NCI-H526 (cell line): ENCODE measurements around the gene SLC16A8.
"Not testable (repeated sequence)": the region's sequence is repeated elsewhere in the genome, so short reads cannot be mapped to it uniquely, and the experiment has no call there.

Source experiments
- DNase-seq, 2 experiments: peaks; one replicate each; lab custom pipeline; 2025; lab: John Stamatoyannopoulos, UW

SLC16A8 gene

DNA sequence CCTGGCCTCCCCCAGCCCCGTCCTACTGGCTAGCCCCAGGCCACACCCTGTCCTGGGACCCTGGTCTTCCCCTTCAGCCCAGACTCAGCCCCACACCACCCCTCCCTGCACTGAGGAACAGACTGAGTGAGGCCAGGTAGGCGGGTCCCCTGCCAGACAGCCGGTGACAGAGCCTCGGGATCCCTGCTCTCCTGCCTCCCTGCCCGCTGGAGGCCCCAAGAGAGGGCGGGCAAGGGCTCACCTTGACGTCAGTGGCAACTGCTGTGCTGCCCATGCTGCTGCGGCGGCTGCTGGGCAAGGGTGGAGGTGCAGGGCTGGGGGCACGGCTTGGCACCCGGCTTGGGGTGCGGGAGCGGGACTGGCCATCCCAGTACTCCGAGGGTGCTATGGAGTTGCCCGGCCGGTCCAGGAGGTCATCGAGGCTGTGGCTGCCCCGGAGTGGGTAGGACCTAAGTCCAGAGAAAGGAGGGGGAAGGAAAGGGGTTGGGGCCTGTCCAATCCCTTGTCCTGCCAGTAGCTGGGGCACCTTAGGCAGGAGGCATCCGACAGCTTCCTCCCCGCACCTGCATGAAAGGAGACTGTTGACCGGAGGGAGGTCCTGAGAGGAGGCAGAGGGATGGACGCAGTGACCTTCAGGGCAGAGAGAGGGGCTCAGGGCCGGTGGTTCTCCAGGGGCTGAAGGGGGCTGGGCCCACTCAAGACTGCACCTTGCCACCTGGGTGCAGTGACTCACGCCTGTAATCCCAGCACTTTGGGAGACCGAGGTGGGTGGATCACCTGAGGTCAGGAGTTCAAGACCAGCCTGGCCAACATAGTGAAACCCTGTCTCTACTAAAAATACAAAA lies 2.2 kb upstream of the SLC16A8 start:
- DNase-seq: no peak

DNA sequence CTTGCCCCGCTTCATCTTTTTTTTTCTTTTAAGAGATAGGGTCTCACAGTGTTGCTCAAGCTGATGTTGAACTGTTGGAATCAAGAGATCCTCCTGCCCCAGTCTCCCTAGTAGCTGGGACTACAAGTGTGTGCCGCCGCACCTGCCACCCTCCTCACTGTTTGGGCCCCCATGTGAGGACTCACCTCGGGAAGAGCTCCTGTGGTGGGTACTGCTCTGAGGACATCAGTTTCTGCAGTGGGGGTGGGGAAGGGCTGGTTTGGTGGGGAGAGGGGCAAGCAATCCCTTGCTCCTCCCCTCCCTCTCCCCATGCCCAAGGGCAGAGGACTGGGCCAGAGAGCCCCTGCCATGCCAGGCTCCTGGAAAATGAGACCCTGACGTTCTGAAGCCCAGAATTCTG lies 1.5 kb upstream of the SLC16A8 start:
- no peak for DNase-seq

- no peak for DNase-seq
These were observed 1.1 kb upstream of the SLC16A8 start for GRCh38 chr22:38085056-38085455.

- DNase-seq: no peak
These were observed 836 bp downstream of the SLC16A8 start for GRCh38 chr22:38082986-38083710.

DNA sequence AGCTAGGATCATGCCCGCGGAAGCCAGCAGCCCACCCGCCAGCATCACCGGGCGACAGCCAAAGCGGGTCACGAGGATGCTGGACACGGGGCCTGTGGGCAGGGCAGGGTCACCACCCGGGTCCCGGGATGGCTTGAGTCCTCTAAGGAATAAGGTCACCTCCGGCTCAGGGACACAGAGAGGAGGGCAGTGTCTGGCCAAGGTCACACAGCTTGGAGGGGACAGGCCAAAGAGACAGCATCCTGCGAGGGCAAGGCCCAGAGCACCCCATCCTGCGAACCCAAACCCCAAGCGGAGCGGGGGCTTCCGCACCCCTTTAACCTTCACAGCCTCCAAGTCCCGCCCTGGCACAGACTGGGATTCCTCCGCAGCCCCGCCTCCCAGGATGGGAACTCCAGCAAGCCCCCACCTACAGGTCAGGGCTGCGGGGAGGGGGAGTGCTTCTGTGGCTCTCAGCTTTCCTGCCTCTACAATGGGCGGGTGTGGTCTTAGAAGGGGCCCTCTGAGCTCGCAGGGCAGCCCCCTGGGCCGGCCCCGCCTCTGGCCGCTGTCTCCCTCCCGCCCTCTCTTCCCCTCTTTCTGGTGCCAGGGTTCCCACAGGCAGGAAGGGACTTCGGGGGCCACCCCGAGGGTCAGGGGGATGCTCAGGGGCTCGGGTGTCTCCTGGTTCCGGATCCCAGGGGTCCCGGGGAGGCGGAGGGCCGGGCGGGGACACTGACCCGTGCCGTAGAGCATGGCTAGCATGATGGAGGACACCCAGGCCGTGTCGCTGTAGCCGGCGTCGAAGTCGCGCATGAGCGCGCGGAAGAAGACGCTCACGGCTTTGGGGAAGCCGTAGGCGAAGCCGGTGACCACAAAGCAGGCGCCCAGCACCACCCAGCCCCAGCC lies 1.8 kb downstream of the SLC16A8 start:
- DNase-seq: no peak

DNA sequence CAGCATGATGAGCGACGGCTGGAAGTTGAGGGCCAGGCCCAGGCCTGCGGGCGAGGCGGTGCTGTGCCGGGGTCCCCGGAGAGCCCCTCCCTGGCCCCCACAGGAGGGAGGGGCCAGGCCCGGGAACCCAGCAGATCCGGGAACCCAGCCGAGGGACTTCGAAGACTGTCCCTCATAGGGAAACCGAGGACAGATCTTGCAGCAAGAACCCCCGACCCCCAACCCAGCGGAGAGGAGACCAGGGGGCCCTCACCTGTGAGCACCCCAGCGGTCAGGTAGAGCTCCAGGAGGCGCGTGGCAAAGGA lies 2.4 kb downstream of the SLC16A8 start:
- DNase-seq: no peak

DNA sequence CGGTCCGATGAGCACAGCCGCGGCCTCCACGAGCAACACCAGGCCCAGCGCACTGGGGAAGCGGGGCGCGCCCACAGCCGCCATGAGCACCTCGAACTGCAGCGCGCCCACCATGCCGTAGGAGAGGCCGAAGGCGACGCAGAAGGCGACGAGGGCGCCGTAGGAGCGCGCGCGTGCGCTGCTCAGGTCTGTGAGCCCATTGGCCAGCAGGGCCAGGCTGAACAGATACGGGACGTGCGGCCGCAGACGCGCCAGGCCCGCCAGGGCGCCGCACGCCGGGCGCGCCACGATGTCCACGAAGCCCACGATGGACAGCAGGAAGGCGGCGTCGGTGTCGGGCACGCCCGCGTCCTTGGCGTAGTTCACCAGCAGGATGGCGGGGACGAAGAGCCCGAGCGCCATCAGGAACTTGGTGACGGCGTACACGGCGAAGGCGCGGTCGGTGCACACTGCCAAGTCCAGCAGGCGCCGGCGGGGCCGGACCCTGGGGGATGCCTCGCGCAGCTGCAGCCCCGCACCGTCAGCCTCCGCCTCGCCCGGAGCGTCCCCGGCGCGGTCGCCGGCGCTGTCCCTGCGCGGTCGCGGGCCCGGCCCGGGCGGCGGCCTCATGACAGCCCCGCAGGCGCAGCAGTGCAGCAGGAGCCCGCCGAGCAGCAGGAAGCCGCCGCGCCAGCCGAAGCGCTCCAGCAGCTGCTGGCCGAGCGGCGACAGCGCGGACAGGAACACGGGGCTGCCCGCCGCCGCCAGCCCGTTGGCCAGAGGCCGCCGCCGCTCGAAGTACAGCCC lies 2.9 kb downstream of the SLC16A8 start:
- peak in 1 of 2 experiments; percentile 44 for DNase-seq

DNA sequence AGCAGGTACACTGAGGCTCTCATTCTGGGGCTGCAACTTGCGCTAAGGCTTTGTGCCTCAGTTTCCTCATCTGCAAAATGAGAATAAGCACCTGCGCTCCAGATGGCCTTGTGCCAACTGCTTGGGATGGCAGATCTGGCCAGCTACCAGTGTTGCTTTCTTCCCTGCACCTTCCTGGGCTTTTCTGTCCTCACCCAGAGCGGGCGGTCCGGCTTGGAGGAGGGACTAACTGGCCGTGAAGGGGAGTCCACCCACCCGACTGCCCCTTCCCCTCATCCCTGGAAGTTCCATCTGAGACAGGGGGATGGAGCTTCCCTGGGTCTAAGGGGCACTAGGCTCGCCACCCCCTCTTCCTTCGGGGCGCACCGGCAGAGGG lies 3.5 kb downstream of the SLC16A8 start:
- no peak for DNase-seq

DNA sequence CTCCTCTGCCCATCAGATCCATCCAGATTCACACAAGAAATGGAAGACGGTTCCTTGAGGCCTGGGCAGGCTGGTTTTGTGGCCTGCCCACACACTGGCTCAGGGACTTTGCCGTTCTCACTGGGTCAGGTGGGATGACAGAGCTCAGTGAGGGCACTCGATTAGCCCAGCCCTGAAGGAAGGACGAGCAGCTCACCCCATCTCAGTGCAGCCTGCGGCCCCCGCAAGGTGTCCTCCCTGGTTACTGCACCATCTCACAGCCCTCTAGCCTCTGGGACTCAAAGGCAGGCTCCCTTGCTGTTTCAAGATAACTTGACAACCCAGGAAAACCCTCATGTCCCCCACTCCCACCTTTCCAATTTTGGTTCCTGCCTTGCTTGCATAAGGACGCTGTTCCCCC lies 4.2 kb downstream of the SLC16A8 start:
- no peak for DNase-seq

DNA sequence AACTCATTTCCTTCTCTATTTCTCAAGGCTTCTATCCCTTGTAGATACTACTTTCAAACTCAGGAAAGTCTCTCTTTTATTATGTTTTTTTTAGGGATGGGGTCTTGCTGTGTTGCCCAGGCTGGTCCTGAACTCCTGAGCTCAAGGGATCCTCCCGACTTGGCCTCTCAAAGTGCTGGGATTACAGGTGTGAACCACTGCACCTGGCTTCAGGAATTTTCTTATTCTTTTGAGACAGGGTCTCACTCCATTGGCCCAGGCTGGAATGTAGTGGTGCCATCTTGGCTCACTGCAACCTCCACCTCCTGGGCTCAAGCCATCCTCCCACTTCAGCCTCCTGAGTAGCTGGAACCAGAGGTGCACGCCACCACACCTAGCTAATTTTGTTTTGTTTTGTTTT lies 4.8 kb downstream of the SLC16A8 start:
- not testable (repeated sequence) for DNase-seq

DNA sequence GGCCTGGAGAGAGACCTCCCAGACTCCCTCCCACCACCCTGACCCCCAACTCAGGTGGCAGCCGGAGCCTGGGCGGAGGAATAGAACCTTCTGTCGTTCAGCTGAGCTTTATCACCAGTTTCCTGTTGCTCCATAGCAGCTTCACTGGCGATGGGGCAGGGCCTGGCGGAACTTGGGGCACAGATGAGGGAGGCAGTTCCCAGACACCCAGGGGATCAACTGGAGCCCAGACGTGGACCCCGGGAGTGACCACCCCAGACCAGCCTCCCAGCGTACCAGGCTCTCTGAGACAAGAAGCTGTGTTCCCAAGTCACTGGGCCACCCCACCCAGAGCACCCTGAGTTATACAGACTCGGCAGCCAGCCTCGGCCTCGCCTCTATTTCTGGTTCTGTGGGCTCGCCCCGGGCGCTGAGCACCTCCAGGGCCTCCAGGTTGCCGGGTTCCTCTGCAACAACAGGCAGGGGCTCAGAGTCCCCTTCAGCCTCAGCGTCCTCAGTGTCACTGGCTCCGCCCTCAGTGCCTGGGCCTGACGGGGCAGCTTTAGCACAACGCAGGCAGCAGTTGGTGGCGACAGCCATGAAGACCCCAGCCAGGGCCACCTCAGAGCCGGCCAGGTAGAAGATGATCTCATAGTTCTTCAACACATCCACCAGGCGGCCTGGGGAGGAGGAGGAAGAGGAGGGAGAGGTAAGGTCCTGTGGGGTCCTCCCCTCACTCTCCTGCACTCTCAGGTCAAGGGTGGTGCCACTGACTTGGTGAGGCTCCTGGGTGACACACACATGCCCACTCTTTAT lies 5.7 kb downstream of the SLC16A8 start:
- DNase-seq: no peak

GRCh38 chr22:38077595-38077994 lies 6.4 kb downstream of the SLC16A8 start:
- DNase-seq: no peak

GRCh38 chr22:38077096-38077495 lies 6.9 kb downstream of the SLC16A8 start:
- no peak for DNase-seq

DNA sequence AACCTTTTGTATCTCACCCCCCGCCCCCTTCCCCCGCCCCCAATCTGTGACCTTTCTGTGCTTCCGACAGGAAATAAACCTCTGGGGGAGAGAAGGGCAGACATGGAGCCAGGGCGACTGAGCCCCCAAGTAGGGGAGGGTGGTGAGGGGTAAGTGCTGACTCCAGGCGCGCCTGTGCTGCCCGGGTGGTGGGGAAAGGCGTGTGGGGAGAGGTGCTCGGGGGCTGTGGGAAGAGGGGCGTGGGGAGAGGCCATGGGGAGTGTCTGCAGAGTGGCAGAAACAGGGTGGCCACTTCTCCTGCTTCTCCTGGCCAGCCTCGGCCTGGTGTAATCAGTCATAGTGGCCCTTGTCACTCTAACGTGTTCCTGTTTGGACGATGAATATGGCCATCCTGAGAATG lies 8.0 kb downstream of the SLC16A8 start:
- no peak for DNase-seq

GRCh38 chr22:38075105-38075825 lies 8.7 kb downstream of the SLC16A8 start:
- DNase-seq: no peak

GRCh38 chr22:38074181-38075104 lies 9.5 kb downstream of the SLC16A8 start:
- DNase-seq: no peak

- no peak for DNase-seq
These were observed 10.5 kb downstream of the SLC16A8 start for GRCh38 chr22:38073150-38074130.
